BLaER1 (cell line): ENCODE measurements around the gene HMCES.
"Not testable (repeated sequence)": the region's sequence is repeated elsewhere in the genome, so short reads cannot be mapped to it uniquely, and the experiment has no call there.

Source experiments
- H3K27ac ChIP-seq: shearing (Covaris generic); formaldehyde crosslinking; 2 replicates; pipeline ENCODE4 v1.8.1; 2022
- H3K27me3 ChIP-seq: shearing (Covaris generic); formaldehyde crosslinking; 2 replicates; pipeline ENCODE4 v1.8.1; 2022
- H3K36me3 ChIP-seq: shearing (Covaris generic); formaldehyde crosslinking; 2 replicates; pipeline ENCODE4 v1.8.1; 2022
- H3K4me1 ChIP-seq: shearing (Covaris generic); formaldehyde crosslinking; 2 replicates; pipeline ENCODE4 v1.8.1; 2022
- H3K4me2 ChIP-seq: shearing (Covaris generic); formaldehyde crosslinking; 2 replicates; pipeline ENCODE4 v1.8.1; 2022
- H3K4me3 ChIP-seq: shearing (Covaris generic); formaldehyde crosslinking; 2 replicates; pipeline ENCODE4 v1.8.1; 2022
- H3K9ac ChIP-seq: shearing (Covaris generic); formaldehyde crosslinking; 2 replicates; pipeline ENCODE4 v1.8.1; 2022
- H3K9me3 ChIP-seq: shearing (Covaris generic); formaldehyde crosslinking; 2 replicates; pipeline ENCODE4 v1.8.1; 2022
- H4K20me1 ChIP-seq: shearing (Covaris generic); formaldehyde crosslinking; 2 replicates; pipeline ENCODE4 v1.8.1; 2022
- Cebpa-rat ChIP-seq: shearing (Covaris generic); IDR thresholded peaks from 2 replicates; pipeline ENCODE4 v1.8.1; 2022

The HMCES gene

GRCh38 chr3:129344540-129345220 is 66.0 kb downstream of the HMCES start:
- peaks cover 31% of the 10 kb centered on the region for H3K27me3 ChIP-seq
- no peaks in the 10 kb centered on the region for H4K20me1 ChIP-seq
- TF ChIP-seq Cebpa-rat: no peak
- H3K36me3 ChIP-seq: no peaks in the 10 kb centered on the region
- H3K27ac ChIP-seq: no peak overlapping the region
- H3K4me1 ChIP-seq: peaks cover 20% of the 10 kb centered on the region
- no peak overlapping the region for H3K9ac ChIP-seq
- 0 out of 2 replicates have a peak overlapping the region, but pooled peaks have one; percentile 14 for H3K4me2 ChIP-seq
- peaks cover 19% of the 10 kb centered on the region for H3K9me3 ChIP-seq
- no peak overlapping the region for H3K4me3 ChIP-seq

GRCh38 chr3:129345281-129345680 is 66.6 kb downstream of the HMCES start:
- peaks cover 14% of the 10 kb centered on the region for H3K9me3 ChIP-seq
- H3K4me1 ChIP-seq: peaks cover 20% of the 10 kb centered on the region
- no peak overlapping the region for H3K27ac ChIP-seq
- no peak overlapping the region for H3K9ac ChIP-seq
- peaks cover 31% of the 10 kb centered on the region for H3K27me3 ChIP-seq
- H4K20me1 ChIP-seq: no peaks in the 10 kb centered on the region
- no peak overlapping the region for H3K4me2 ChIP-seq
- no peak overlapping the region for H3K4me3 ChIP-seq
- TF ChIP-seq Cebpa-rat: no peak
- no peaks in the 10 kb centered on the region for H3K36me3 ChIP-seq

- H3K36me3 ChIP-seq: no peaks in the 10 kb centered on the region
- H4K20me1 ChIP-seq: no peaks in the 10 kb centered on the region
- no peak overlapping the region for H3K4me2 ChIP-seq
- H3K4me1 ChIP-seq: peaks cover 20% of the 10 kb centered on the region
- H3K9me3 ChIP-seq: peaks cover 9% of the 10 kb centered on the region
- no peak for TF ChIP-seq Cebpa-rat
- H3K27ac ChIP-seq: no peak overlapping the region
- H3K9ac ChIP-seq: no peak overlapping the region
- no peak overlapping the region for H3K4me3 ChIP-seq
- peaks cover 31% of the 10 kb centered on the region for H3K27me3 ChIP-seq
Measured at GRCh38 chr3:129345971-129346370, 67.3 kb downstream of the HMCES start.

- no peaks in the 10 kb centered on the region for H3K36me3 ChIP-seq
- H4K20me1 ChIP-seq: no peaks in the 10 kb centered on the region
- H3K27me3 ChIP-seq: peaks cover 31% of the 10 kb centered on the region
- no peak overlapping the region for H3K27ac ChIP-seq
- peaks cover 20% of the 10 kb centered on the region for H3K4me1 ChIP-seq
- TF ChIP-seq Cebpa-rat: no peak
- 0 out of 2 replicates have a peak, but pooled peaks cover under 1% of the 10 kb centered on the region for H3K9me3 ChIP-seq
- H3K4me2 ChIP-seq: peak overlapping the region; percentile 61
- H3K4me3 ChIP-seq: no peak overlapping the region
- H3K9ac ChIP-seq: 0 out of 2 replicates have a peak overlapping the region, but pooled peaks have one; percentile 54
Measured at GRCh38 chr3:129346695-129347457, 68.2 kb downstream of the HMCES start.

- Histone ChIP-seq H3K9ac (0 out of 2 replicates have a peak overlapping the region, but pooled peaks have one; percentile 54), H3K36me3 (no peaks in the 10 kb centered on the region), H3K4me2 (peak overlapping the region; percentile 61), H3K27me3 (peaks cover 29% of the 10 kb centered on the region), H3K9me3 (no peaks in the 10 kb centered on the region), H3K27ac (no peak overlapping the region), H3K4me1 (peaks cover 20% of the 10 kb centered on the region), H3K4me3 (no peak overlapping the region), H4K20me1 (no peaks in the 10 kb centered on the region)
- no peak for TF ChIP-seq Cebpa-rat
Measured at GRCh38 chr3:129347458-129347845, 68.8 kb downstream of the HMCES start.

GRCh38 chr3:129348734-129349133 is 70.1 kb downstream of the HMCES start:
- no peak overlapping the region for H3K4me3 ChIP-seq
- no peak overlapping the region for H3K27ac ChIP-seq
- H3K9me3 ChIP-seq: no peaks in the 10 kb centered on the region
- H3K36me3 ChIP-seq: no peaks in the 10 kb centered on the region
- TF ChIP-seq Cebpa-rat: no peak
- H3K9ac ChIP-seq: no peak overlapping the region
- peaks cover 20% of the 10 kb centered on the region for H3K4me1 ChIP-seq
- H3K27me3 ChIP-seq: peaks cover 16% of the 10 kb centered on the region
- no peak overlapping the region for H3K4me2 ChIP-seq
- no peaks in the 10 kb centered on the region for H4K20me1 ChIP-seq

- Histone ChIP-seq H3K27me3 (peaks cover 11% of the 10 kb centered on the region), H3K4me1 (peaks cover 20% of the 10 kb centered on the region)
- H3K27ac ChIP-seq, H3K4me2 ChIP-seq, H3K4me3 ChIP-seq, H3K36me3 ChIP-seq, H4K20me1 ChIP-seq, H3K9ac ChIP-seq, H3K9me3 ChIP-seq: not testable (repeated sequence)
Measured at GRCh38 chr3:129349169-129349568, 70.5 kb downstream of the HMCES start.

GRCh38 chr3:129349791-129350190 is 71.1 kb downstream of the HMCES start:
- no peak overlapping the region for H3K4me2 ChIP-seq
- no peaks in the 10 kb centered on the region for H3K36me3 ChIP-seq
- no peaks in the 10 kb centered on the region for H4K20me1 ChIP-seq
- no peak overlapping the region for H3K27ac ChIP-seq
- peaks cover 5% of the 10 kb centered on the region for H3K27me3 ChIP-seq
- H3K9ac ChIP-seq: no peak overlapping the region
- H3K4me3 ChIP-seq: no peak overlapping the region
- no peak for TF ChIP-seq Cebpa-rat
- H3K9me3 ChIP-seq: no peaks in the 10 kb centered on the region
- peaks cover 20% of the 10 kb centered on the region for H3K4me1 ChIP-seq

GRCh38 chr3:129352045-129352444 is 73.4 kb downstream of the HMCES start:
- no peak for TF ChIP-seq Cebpa-rat
- Histone ChIP-seq H3K27ac (no peak overlapping the region), H3K4me3 (no peak overlapping the region), H3K36me3 (no peaks in the 10 kb centered on the region), H3K4me1 (peaks cover 7% of the 10 kb centered on the region), H3K9ac (no peak overlapping the region), H3K9me3 (no peaks in the 10 kb centered on the region), H3K4me2 (no peak overlapping the region), H4K20me1 (no peaks in the 10 kb centered on the region), H3K27me3 (no peaks in the 10 kb centered on the region)
